K562 (cell line): ENCODE data around the gene COL23A1. TPM values are rescaled to one million over a fixed set of nuclear protein-coding genes. Genes with fewer than 3 reads are reported as not detected.

Source experiments
- ATAC-seq: fragments of 200-7000 bp; cut with Tn5 transposase; 3 replicates; pipeline ENCODE4 v1.9.1; 2020; ENCODE audit warnings: moderate library complexity
- BruUV-seq: library from RNA; stranded (reverse); fragments of 400-500 nt; replicated peaks from 2 replicates; lab custom pipeline; 2021; lab: Mats Ljungman, UMichigan
- CTCF ChIA-PET: fragments of 300-600 bp; formaldehyde crosslinking; extraction: SDS; loops from one replicate; lab custom pipeline; 2021; ENCODE audit warnings: low intra/inter-chr PET ratio; lab: Yijun Ruan, JAX
- POLR2A ChIA-PET: fragments of 300-600, 350-650 bp; sonication (Branson Sonifier 250); formaldehyde crosslinking; extraction: SDS; loops from one replicate; lab custom pipeline; 2021; ENCODE audit warnings: antibody characterized with exemption, inconsistent platforms; lab: Yijun Ruan, JAX
- DNase-seq, 4 experiments: peaks; one replicate each; pipeline versions ENCODE4 v3.0.0 to v3.0.0-alpha.2; 2011 to 2018; ENCODE audit warnings: low spot score in 3 of 4, mixed read lengths in 3 of 4; ENCODE audit errors: extremely low read depth in 1 of 4
- FAIRE-seq: peaks from 2 replicates; lab custom pipeline; 2011; peaks lifted over from hg19 to GRCh38; lab: Jason Lieb, UNC
- H2AFZ ChIP-seq: 2 replicates; pipeline ENCODE4 v1.6.0; 2011; ENCODE audit warnings: low read depth, low read length, control low read depth, inconsistent platforms
- H3K27ac ChIP-seq: fragments of 200-600 bp; 3 replicates; pipeline ENCODE4 v1.8.0; 2011; ENCODE audit warnings: low read depth, mild to moderate bottlenecking, control low read depth, inconsistent platforms, low read length, moderate library complexity, mixed read lengths; ENCODE audit errors: extremely low read depth
- H3K27me3 ChIP-seq, 2 experiments: fragments of 300-600 bp in 1 of 2; 2 replicates in 1 of 2; 3 replicates in 1 of 2; pipeline versions ENCODE4 v1.6.0 to v1.8.0; 2011; ENCODE audit warnings: inconsistent platforms in 2 of 2, low read length in 2 of 2, mild to moderate bottlenecking in 1 of 2, mixed read lengths in 1 of 2, moderate library complexity in 1 of 2; ENCODE audit not compliant: control insufficient read depth in 2 of 2, insufficient read depth in 2 of 2
- H3K36me3 ChIP-seq: fragments of 300-600 bp; 3 replicates; pipeline ENCODE4 v1.8.0; 2011; ENCODE audit warnings: mild to moderate bottlenecking, low read length, inconsistent platforms; ENCODE audit not compliant: control insufficient read depth, insufficient read depth
- H3K4me1 ChIP-seq, 2 experiments: fragments of 200-600 bp in 1 of 2; replicated peaks in 1 of 2; 2 replicates in 1 of 2; 3 replicates in 1 of 2; pipeline versions ENCODE4 v1.5.1 to v1.8.0; 2011; ENCODE audit warnings: inconsistent platforms in 2 of 2, low read length in 2 of 2, mild to moderate bottlenecking in 1 of 2, mixed read lengths in 1 of 2, moderate library complexity in 1 of 2; ENCODE audit not compliant: control insufficient read depth in 2 of 2, insufficient read depth in 2 of 2
- H3K4me2 ChIP-seq: 2 replicates; pipeline ENCODE4 v1.6.1; 2011; ENCODE audit warnings: low read length, control low read depth, inconsistent platforms, mixed read lengths; ENCODE audit not compliant: insufficient read depth
- H3K4me3 ChIP-seq: fragments of 200-600 bp; sonication (generic), shearing (Covaris generic); 2 replicates; pipeline ENCODE4 v1.5.1; 2016; ENCODE audit warnings: control low read depth, inconsistent platforms
- H3K79me2 ChIP-seq: fragments of 200-600 bp; 3 replicates; pipeline ENCODE4 v1.8.0; 2011; ENCODE audit warnings: low read length, inconsistent platforms; ENCODE audit not compliant: control insufficient read depth, insufficient read depth
- H3K9ac ChIP-seq, 2 experiments: 2 replicates each; pipeline versions ENCODE4 v1.6.0 to v1.6.1; 2011; ENCODE audit warnings: low read depth in 2 of 2, low read length in 2 of 2, control low read depth in 1 of 2, inconsistent platforms in 1 of 2, mild to moderate bottlenecking in 1 of 2, mixed read lengths in 1 of 2; ENCODE audit not compliant: insufficient read depth in 1 of 2
- H3K9me1 ChIP-seq: one replicate; pipeline ENCODE4 v1.6.0; 2011; ENCODE audit warnings: inconsistent platforms, mild to moderate bottlenecking, low read length, moderate library complexity; ENCODE audit not compliant: control insufficient read depth, insufficient read depth
- H3K9me3 ChIP-seq: replicated peaks from 2 replicates; pipeline ENCODE4 v1.5.1; 2011; ENCODE audit warnings: low read depth, low read length, inconsistent platforms; ENCODE audit not compliant: control insufficient read depth, insufficient read depth
- H4K20me1 ChIP-seq: replicated peaks from 2 replicates; pipeline ENCODE4 v1.6.1; 2011; ENCODE audit warnings: low read length, inconsistent platforms, mixed read lengths; ENCODE audit not compliant: control insufficient read depth, insufficient read depth
- FOXK1 ChIP-seq: sonication (generic); formaldehyde crosslinking; IDR thresholded peaks from 2 replicates; pipeline ENCODE4 v1.8.0; 2022; ENCODE audit warnings: missing genetic modification reagents, mild to moderate bottlenecking, borderline replicate concordance
- SP2 ChIP-seq: IDR thresholded peaks from 2 replicates; pipeline ENCODE4 v1.6.1; 2011; ENCODE audit warnings: mild to moderate bottlenecking, low read depth, low read length, moderate library complexity; ENCODE audit not compliant: poor library complexity, severe bottlenecking; ENCODE audit errors: extremely low read depth
- U2AF1 ChIP-seq: fragments of 200-400 bp; formaldehyde crosslinking; optimal IDR thresholded peaks from 2 replicates; pipeline ENCODE3; 2017; ENCODE audit warnings: mild to moderate bottlenecking, low read depth, low read length, moderate library complexity
- ZNF133 ChIP-seq: fragments of 250-450 bp; sonication (Bioruptor Pico); IDR thresholded peaks from 2 replicates; pipeline ENCODE4 v1.4.0; 2020; ENCODE audit warnings: mild to moderate bottlenecking
- ZNF445 ChIP-seq: fragments of 250-450 bp; sonication (Bioruptor Pico); IDR thresholded peaks from 2 replicates; pipeline ENCODE4 v1.4.0; 2020; ENCODE audit warnings: low read depth, mild to moderate bottlenecking, moderate library complexity
- whole genome bisulfite sequencing: fragments of 100-300 bp; shearing (Covaris generic); methylation state at CpG from one replicate; pipeline ENCODE4 v1.1.6; 2016; ENCODE audit warnings: low coverage, mixed read lengths; ENCODE audit not compliant: insufficient coverage; ENCODE audit errors: missing lambda C conversion rate; 5-methylcytosine and 5-hydroxymethylcytosine counted together
- in situ Hi-C: fragments of 300-500 bp; cut with MboI; formaldehyde crosslinking; loops from 4 replicates; pipeline ENCODE4 v1.15.0; 2018; ENCODE audit warnings: inconsistent platforms, mixed read lengths
- intact Hi-C: fragments of 100-400 bp; cut with micrococcal nuclease; formaldehyde crosslinking; loops from 2 replicates; pipeline ENCODE4 v1.14.2; 2022
- polyA plus RNA-seq, 8 experiments: library from polyadenylated mRNA; depleted of rRNA in 4 of 8; stranded (reverse) in 5 of 8; unstranded in 3 of 8; fragments of >200 nt; fragmentation: Nextera tagmentation in 2 of 8; fragmentation: Illumina TruSeq in 1 of 8; extraction: Ambion mirVana in 2 of 8; extraction: Trizol in 1 of 8; gene quantifications; 2 replicates each; pipeline versions ENCODE4 v1.2.1 to v1.2.3, GENCODE V29; 2011 to 2014; ENCODE audit warnings: inconsistent platforms in 1 of 8, missing spikeins in 1 of 8
- total RNA-seq, 7 experiments: library from RNA; depleted of rRNA in 6 of 7; stranded (reverse); fragments of >200 nt in 6 of 7; fragmentation: Illumina TruSeq in 2 of 7; extraction: Trizol in 2 of 7; gene quantifications; 2 replicates each; pipeline versions ENCODE4 v1.2.1 to v1.2.3, GENCODE V29; 2011 to 2021; ENCODE audit warnings: low replicate concordance in 1 of 7
- TF ChIP-seq, protein P1 (sequence below): fragments of 250-450 bp; sonication (Bioruptor Pico); IDR thresholded peaks from 2 replicates; pipeline ENCODE4 v1.8.0; 2021; ENCODE audit warnings: borderline replicate concordance, mild to moderate bottlenecking, moderate library complexity; ENCODE audit not compliant: poor library complexity, severe bottlenecking
- TF ChIP-seq, protein P2 (sequence below): fragments of 450-650 bp; IDR thresholded peaks from 2 replicates; pipeline ENCODE4 v1.6.1; 2017; ENCODE audit warnings: antibody characterized with exemption

Gene COL23A1
- total and polyA plus RNA-seq, 9 of the 15 experiments (the other 6 are each of a cell fraction or from before 2014, with no cell fraction given), result 0.09 TPM; not detected in 8

DNA sequence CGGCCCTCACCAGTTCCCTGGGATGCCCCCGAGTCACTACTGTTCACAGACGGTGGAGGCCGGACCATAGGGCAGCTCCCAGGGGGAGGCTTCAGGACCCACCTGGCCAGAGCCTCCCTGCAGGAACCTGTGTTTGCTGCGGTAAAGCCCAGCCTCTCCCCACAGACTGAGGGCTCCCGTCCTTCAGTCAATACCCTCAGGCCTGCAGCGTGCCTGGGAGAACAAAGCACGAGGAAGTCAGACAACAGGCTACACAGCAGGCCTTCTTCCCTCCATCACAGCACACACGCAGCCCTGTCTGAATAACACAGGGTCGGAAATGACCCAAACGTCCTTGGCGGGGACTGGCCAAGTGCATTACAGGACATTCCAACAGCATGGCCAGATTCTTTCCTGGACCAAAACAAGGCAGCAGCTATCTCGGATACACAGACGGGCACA, 34.4 kb downstream of the COL23A1 start:
- Histone ChIP-seq H3K9me3 (no peaks in the 10 kb centered on the region), H2AFZ (peak overlapping the region; percentile 85), H3K36me3 (no peaks in the 10 kb centered on the region), H3K4me3 (no peak overlapping the region), H3K9ac (0 out of 4 replicates have a peak overlapping the region, but pooled peaks of 1 of the 2 experiments have one; percentile 10), H3K4me1 (peaks cover 15 to 23% of the 10 kb centered on the region in 2 experiments; a peak in 4 of 5 replicates), H3K27me3 (peaks cover 6 to 42% of the 10 kb centered on the region in 2 experiments), H3K9me1 (no peaks in the 10 kb centered on the region), H3K79me2 (no peaks in the 10 kb centered on the region), H4K20me1 (no peaks in the 10 kb centered on the region), H3K4me2 (no peak overlapping the region), H3K27ac (no peak overlapping the region)
- ChIA-PET POLR2A (interaction anchor here (0.6 to 1.4 kb wide), 2 partner anchors 235 to 344 kb away, joined by 3 read pairs; no protein-coding TSS in a partner anchor), CTCF (no interaction called here)
- FAIRE-seq (no peak), ATAC-seq (no peak), DNase-seq (no peak)
- no peak for TF ChIP-seq ZNF133 (CRISPR knock-in tag)
- TF ChIP-seq FOXK1, result no peak
- no peak for TF ChIP-seq ZNF445 (CRISPR knock-in tag)
- no peak for TF ChIP-seq SP2
- no peak for TF ChIP-seq U2AF1
- TF ChIP-seq, protein P1, sequence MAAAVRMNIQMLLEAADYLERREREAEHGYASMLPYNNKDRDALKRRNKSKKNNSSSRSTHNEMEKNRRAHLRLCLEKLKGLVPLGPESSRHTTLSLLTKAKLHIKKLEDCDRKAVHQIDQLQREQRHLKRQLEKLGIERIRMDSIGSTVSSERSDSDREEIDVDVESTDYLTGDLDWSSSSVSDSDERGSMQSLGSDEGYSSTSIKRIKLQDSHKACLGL, result no peak
- TF ChIP-seq, protein P2, sequence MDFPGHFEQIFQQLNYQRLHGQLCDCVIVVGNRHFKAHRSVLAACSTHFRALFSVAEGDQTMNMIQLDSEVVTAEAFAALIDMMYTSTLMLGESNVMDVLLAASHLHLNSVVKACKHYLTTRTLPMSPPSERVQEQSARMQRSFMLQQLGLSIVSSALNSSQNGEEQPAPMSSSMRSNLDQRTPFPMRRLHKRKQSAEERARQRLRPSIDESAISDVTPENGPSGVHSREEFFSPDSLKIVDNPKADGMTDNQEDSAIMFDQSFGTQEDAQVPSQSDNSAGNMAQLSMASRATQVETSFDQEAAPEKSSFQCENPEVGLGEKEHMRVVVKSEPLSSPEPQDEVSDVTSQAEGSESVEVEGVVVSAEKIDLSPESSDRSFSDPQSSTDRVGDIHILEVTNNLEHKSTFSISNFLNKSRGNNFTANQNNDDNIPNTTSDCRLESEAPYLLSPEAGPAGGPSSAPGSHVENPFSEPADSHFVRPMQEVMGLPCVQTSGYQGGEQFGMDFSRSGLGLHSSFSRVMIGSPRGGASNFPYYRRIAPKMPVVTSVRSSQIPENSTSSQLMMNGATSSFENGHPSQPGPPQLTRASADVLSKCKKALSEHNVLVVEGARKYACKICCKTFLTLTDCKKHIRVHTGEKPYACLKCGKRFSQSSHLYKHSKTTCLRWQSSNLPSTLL, result no peak
- intact Hi-C loops, result loop anchor here (5.0 kb wide), 1 partner anchor 178 kb away; no protein-coding TSS in a partner anchor
- WGBS, result 71% methylated on average over 14 of the region's 14 CpGs
- in situ Hi-C loops, result no loop called here
- no TSS peak for BruUV-seq
